HepG2 (cell line): ENCODE data around the gene ALDOA. TPM values are rescaled to one million over a fixed set of nuclear protein-coding genes. Genes with fewer than 3 reads are reported as not detected.

Source experiments
- ATAD3A ChIP-seq: sonication (generic); formaldehyde crosslinking; IDR thresholded peaks from 2 replicates; pipeline ENCODE4 v1.4.0; 2020; ENCODE audit warnings: missing genetic modification reagents
- ATF1 ChIP-seq: IDR thresholded peaks from 2 replicates; pipeline ENCODE4 v1.6.1; 2016; ENCODE audit warnings: mild to moderate bottlenecking, control low read depth
- CCAR2 ChIP-seq: fragments of 200-400 bp; formaldehyde crosslinking; optimal IDR thresholded peaks from 2 replicates; pipeline ENCODE3; 2018; ENCODE audit warnings: low read depth, mild to moderate bottlenecking, low read length, moderate library complexity
- FOXP1 ChIP-seq, 2 experiments: fragments of 450-650 bp in 1 of 2; IDR thresholded peaks; 2 replicates each; pipeline ENCODE4 v1.6.1; 2017 to 2018; ENCODE audit warnings: antibody characterized with exemption in 1 of 2
- KLF12 ChIP-seq: sonication (generic); formaldehyde crosslinking; IDR thresholded peaks from 2 replicates; pipeline ENCODE4 v1.4.0; 2020; ENCODE audit warnings: missing genetic modification reagents, borderline replicate concordance
- MED1 ChIP-seq: sonication (generic); formaldehyde crosslinking; IDR thresholded peaks from 2 replicates; pipeline ENCODE4 v1.4.0; 2020; ENCODE audit warnings: missing genetic modification reagents
- MYC ChIP-seq: sonication (generic); formaldehyde crosslinking; IDR thresholded peaks from 2 replicates; pipeline ENCODE4 v1.9.0; 2021; ENCODE audit warnings: missing genetic modification reagents, borderline replicate concordance
- NAIF1 ChIP-seq: sonication (generic); formaldehyde crosslinking; IDR thresholded peaks from 2 replicates; pipeline ENCODE4 v1.5.0; 2020; ENCODE audit warnings: mild to moderate bottlenecking, missing genetic modification reagents, borderline replicate concordance
- NFAT5 ChIP-seq: sonication (generic); formaldehyde crosslinking; IDR thresholded peaks from 2 replicates; pipeline ENCODE4 v1.4.0; 2020; ENCODE audit warnings: missing genetic modification reagents
- NR2C2 ChIP-seq: sonication (generic); formaldehyde crosslinking; IDR thresholded peaks from 2 replicates; pipeline ENCODE4 v1.4.0; 2020; ENCODE audit warnings: missing genetic modification reagents, mild to moderate bottlenecking, moderate library complexity, borderline replicate concordance
- RORA ChIP-seq: sonication (generic); formaldehyde crosslinking; IDR thresholded peaks from 2 replicates; pipeline ENCODE4 v1.5.0; 2020; ENCODE audit warnings: mild to moderate bottlenecking, missing genetic modification reagents, moderate library complexity
- SMAD9 ChIP-seq: sonication (generic); formaldehyde crosslinking; IDR thresholded peaks from 2 replicates; pipeline ENCODE4 v1.5.1; 2020; ENCODE audit warnings: mild to moderate bottlenecking, missing genetic modification reagents
- TP53 ChIP-seq: sonication (generic); formaldehyde crosslinking; conservative IDR thresholded peaks from 2 replicates; pipeline ENCODE4 v1.4.0; 2020; ENCODE audit warnings: missing genetic modification reagents
- ZNF274 ChIP-seq: sonication (generic); formaldehyde crosslinking; IDR thresholded peaks from 2 replicates; pipeline ENCODE4 v1.5.1; 2020; ENCODE audit warnings: mild to moderate bottlenecking, missing genetic modification reagents
- ZNF607 ChIP-seq: sonication (generic); formaldehyde crosslinking; IDR thresholded peaks from 2 replicates; pipeline ENCODE4 v1.5.1; 2020; ENCODE audit warnings: missing genetic modification reagents, mild to moderate bottlenecking, borderline replicate concordance
- ZNF672 ChIP-seq: sonication (generic); formaldehyde crosslinking; IDR thresholded peaks from 2 replicates; pipeline ENCODE4 v1.8.1; 2022; ENCODE audit warnings: missing genetic modification reagents
- ZNF879 ChIP-seq: sonication (generic); formaldehyde crosslinking; IDR thresholded peaks from 2 replicates; pipeline ENCODE4 v1.8.1; 2023; ENCODE audit warnings: missing genetic modification reagents
- polyA plus RNA-seq, 8 experiments: library from polyadenylated mRNA; depleted of rRNA in 3 of 8; stranded (reverse) in 7 of 8; unstranded in 1 of 8; fragments of >200 nt; fragmentation: Illumina TruSeq in 4 of 8; extraction: Trizol in 4 of 8; gene quantifications; 2 replicates each; pipeline versions ENCODE4 v1.2.1 to v1.2.3, GENCODE V29; 2011 to 2016; ENCODE audit warnings: low read depth in 4 of 8, missing spikeins in 1 of 8, mixed read lengths in 1 of 8; ENCODE audit not compliant: insufficient read depth in 1 of 8
- total RNA-seq, 5 experiments: library from RNA; depleted of rRNA; stranded (reverse); fragments of >200 nt; fragmentation: Illumina TruSeq; extraction: Trizol; gene quantifications; 2 replicates each; pipeline ENCODE4 v1.2.3, GENCODE V29; 2016; ENCODE audit warnings: low read depth in 1 of 5
- TF ChIP-seq, protein P1 (sequence below): sonication (generic); formaldehyde crosslinking; IDR thresholded peaks from 2 replicates; pipeline ENCODE4 v1.4.0; 2020; ENCODE audit warnings: low read depth, mild to moderate bottlenecking, missing genetic modification reagents
- TF ChIP-seq, protein P2 (sequence below): IDR thresholded peaks from 2 replicates; pipeline ENCODE4 v1.6.1; 2016; ENCODE audit warnings: missing compliant biosample characterization, missing genetic modification reagents, borderline replicate concordance
- TF ChIP-seq, protein P3 (sequence below): sonication (generic); formaldehyde crosslinking; IDR thresholded peaks from 2 replicates; pipeline ENCODE4 v1.4.0; 2020; ENCODE audit warnings: missing genetic modification reagents; ENCODE audit errors: not compliant biosample characterization

ALDOA gene
- total and polyA plus RNA-seq, 2 of the 13 experiments (the other 11 are each of a cell fraction or from before 2014, with no cell fraction given), result 925 to 1,884 TPM

DNA sequence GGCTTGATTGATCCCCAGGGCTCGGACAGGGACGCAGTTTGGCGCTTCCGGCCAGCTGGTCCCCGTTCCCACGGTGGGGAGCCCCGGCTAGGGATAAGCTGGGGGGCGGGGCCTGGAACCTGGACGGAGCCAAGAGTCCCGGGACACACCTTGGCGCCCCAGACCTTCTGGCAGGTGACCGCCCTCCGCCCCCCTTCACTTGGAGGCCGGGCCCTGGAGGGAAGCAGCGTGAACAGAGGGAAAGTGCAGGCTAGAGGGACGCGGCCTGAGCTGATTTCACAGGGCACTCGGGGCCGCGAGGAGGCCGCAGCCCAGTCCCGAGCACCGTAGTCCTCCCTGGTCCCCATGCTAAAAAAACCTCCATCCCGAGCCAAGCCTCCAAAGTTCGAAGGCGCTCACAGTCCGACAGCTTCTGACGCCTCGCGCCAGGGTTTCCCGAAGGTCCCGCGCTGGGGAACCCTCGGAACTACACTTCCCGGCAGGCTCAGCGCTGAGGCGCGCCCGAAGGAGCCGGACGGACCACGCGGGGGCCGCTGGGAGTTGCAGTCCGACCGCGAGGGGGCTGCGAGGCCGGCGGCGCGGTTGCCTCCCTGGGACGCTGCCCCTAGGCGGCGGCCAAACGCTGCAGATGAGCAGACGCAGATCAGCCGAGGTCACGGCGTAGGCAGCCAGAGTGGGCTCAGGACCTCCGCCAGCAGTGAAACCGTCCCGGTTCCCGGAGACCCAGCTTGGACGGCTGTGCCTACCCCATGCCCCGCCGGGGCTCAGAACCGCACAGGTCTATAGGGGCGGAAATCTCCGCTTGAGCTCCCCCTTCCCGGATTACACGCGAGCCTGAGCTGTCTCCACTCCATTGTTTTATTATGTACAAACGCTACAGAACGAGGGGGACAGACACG, 26.2 kb downstream of the ALDOA start, which contains the start of gene TBX6 (continued):
- TF ChIP-seq ZNF672 (CRISPR knock-in tag) (no peak), RORA (no peak), NAIF1 (CRISPR knock-in tag) (no peak), MYC (CRISPR knock-in tag) (peak; percentile 74; the same call in 1 of the 2 replicates), TP53 (CRISPR knock-in tag) (peak; percentile 77; the same call in 1 of the 2 replicates), SMAD9 (CRISPR knock-in tag) (0 out of 2 replicates have a peak, but pooled peaks have one; percentile 45), KLF12 (no peak), ZNF607 (CRISPR knock-in tag) (peak; percentile 66; the same call in 1 of the 2 replicates), CCAR2 (no peak), MED1 (CRISPR knock-in tag) (peak; percentile 58; the same call in 1 of the 2 replicates), ATF1 (no peak), ZNF274 (CRISPR knock-in tag) (0 out of 2 replicates have a peak, but pooled peaks have one; percentile 6), ATAD3A (CRISPR knock-in tag) (no peak), NFAT5 (CRISPR knock-in tag) (peak; percentile 20; the same call in 1 of the 2 replicates), ZNF879 (CRISPR knock-in tag) (no peak), FOXP1 (IDR thresholded peaks at IDR 0.05) (no peak), FOXP1 (CRISPR knock-in tag; IDR thresholded peaks at IDR 0.05) (no peak), NR2C2 (CRISPR knock-in tag) (peak; percentile 79)
- TF ChIP-seq, protein P1, sequence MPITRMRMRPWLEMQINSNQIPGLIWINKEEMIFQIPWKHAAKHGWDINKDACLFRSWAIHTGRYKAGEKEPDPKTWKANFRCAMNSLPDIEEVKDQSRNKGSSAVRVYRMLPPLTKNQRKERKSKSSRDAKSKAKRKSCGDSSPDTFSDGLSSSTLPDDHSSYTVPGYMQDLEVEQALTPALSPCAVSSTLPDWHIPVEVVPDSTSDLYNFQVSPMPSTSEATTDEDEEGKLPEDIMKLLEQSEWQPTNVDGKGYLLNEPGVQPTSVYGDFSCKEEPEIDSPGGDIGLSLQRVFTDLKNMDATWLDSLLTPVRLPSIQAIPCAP, result no peak
- TF ChIP-seq, protein P2, sequence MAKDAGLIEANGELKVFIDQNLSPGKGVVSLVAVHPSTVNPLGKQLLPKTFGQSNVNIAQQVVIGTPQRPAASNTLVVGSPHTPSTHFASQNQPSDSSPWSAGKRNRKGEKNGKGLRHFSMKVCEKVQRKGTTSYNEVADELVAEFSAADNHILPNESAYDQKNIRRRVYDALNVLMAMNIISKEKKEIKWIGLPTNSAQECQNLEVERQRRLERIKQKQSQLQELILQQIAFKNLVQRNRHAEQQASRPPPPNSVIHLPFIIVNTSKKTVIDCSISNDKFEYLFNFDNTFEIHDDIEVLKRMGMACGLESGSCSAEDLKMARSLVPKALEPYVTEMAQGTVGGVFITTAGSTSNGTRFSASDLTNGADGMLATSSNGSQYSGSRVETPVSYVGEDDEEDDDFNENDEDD (CRISPR knock-in tag), result peak; percentile 83; the same call in 1 of the 2 replicates
- TF ChIP-seq, protein P3, sequence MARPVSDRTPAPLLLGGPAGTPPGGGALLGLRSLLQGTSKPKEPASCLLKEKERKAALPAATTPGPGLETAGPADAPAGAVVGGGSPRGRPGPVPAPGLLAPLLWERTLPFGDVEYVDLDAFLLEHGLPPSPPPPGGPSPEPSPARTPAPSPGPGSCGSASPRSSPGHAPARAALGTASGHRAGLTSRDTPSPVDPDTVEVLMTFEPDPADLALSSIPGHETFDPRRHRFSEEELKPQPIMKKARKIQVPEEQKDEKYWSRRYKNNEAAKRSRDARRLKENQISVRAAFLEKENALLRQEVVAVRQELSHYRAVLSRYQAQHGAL (CRISPR knock-in tag), result no peak
